SK-N-MC (cell line): ENCODE results near the gene HBE1.

ENCODE experiments used
- EZH2 ChIP-seq: fragments of 200-600 bp; sonication (generic); IDR thresholded peaks from one replicate; pipeline ENCODE4 v1.6.1; 2017; ENCODE audit warnings: antibody characterized with exemption
- POLR2AphosphoS5 ChIP-seq: IDR thresholded peaks from 2 replicates; pipeline ENCODE4 v1.6.1; 2012; ENCODE audit warnings: mild to moderate bottlenecking, low read depth, low read length, borderline replicate concordance

GRCh38 chr11:5266609-5267008 is 3.1 kb downstream of the HBE1 start:
- TF ChIP-seq EZH2 (no peak), POLR2AphosphoS5 (no peak)
